ENCODE data around the gene TOR1A.
A peak's percentile ranks its signal among the peaks of the same experiment; 100 is the strongest.
"Not testable (repeated sequence)": the region's sequence is repeated elsewhere in the genome, so short reads cannot be mapped to it uniquely, and the experiment has no call there.

Gene TOR1A

DNA sequence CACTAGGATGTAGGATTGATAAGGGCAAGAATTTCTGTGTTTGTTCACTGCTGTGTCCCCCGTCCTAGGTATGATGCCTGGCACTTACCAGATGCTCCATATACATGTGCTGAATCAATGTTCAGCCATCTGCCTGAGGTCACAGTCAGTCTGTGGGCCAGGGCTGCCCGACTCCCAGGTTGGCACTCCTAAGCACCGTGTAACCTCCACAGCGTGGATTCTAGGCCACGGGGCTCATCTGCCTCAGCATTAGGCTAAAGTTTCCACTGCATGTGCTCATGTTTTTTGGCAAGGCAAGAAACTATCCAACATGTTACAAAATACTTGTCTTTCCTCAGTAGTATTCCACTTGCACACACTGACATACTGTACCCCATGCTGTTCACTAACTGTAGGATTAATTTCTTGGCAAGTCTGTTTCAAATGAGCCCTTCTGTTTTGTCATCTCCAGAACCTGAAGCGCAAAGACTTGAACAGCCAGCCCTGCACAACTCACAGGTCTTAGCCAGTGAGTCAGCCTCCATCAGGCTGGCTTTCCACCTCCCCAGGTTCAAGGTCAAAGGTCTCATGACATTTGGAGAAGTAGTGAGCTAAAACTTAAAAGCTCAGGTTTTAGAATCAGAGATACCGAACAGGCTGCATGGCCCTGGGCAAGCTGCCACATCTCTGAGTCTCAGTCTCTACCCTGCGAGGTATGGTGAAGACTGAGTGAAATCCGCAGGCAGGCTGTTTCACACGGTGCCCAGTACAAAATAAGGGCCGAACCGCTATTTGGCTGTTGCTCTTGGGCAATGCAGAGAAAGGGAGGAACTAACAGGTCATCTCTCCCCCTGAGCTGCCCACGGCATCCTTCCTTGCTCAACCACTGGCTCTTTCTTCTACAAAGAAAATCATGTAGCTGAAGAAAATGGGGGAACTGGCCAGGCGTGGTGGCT is 7.2 kb downstream of the TOR1A start:
- no peak for DNase-seq

DNA sequence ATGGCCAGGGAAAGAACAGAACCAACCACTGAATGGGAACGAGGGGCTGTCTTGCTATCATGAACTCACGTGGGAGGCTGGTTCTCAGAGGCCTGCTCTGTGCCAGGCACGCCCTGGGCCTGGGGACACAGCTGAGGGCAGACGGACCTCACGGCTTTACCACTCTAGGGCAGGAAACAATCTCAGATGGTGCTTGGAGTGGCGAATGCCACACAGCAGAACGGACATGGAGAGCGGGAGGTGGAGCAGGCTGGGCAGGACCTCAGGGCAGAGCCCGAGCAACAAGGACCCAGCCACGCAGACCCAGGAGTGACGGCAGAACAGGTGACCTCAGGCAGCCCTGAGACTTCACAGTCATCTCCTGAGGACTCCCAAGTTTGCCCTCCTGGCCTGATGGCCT is 8.7 kb downstream of the TOR1A start:
- no peak for DNase-seq

DNA sequence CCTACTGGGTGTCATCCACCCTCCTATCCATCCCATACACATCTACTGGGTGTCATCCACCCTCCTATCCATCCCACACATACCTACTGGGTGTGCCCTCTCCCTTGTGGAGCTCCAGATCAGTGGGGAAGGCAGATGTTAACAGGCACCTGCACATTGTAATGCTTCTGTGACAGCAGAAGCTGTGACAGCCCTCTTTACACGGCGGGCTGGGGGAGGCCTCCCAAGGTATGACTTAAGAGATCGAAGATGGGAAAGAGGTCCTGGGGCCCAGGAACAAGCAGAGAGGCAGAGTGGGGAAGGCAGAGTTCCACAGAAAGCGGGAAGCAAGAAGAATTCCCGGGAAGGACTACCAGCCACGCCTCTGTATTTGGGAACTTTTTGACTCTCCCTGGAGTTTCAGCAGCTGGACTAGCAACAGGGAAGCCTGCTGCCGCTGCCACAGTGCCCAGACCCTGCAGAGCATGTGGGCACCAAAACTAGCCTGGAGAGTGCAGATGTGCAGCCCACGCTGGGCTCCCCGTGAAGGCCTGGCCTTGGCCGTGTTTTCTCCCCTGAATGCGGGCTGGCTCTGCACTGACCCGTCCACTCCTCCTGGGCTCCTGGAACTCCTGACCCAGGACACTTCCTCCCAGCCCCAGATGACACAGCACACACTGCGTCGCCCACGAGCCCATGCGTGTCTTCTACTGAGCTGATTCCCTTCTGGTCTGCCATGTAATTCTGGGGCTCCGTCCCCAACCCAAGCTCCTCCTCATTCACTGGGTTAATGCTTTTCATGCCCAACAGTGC is 9.3 kb downstream of the TOR1A start:
- DNase-seq: no peak

DNA sequence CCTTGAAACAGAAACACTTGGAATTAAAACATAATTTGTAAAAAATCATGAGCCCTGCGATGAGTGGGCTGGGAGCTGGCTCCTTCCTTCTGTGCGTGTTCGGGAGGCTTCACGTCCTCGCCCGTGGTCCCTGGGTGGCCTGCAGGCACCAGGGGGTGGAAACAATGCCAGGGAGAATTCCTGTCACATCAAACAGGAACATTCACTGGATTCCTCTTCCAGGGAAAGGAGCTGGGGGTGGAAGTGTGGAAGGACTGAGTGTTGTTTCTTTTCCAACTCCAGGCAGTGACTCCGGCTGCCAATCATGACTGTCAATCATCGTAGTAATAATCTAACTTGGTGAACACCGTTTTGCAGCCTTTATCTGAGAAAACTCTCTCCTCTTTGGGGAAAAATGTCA is 10.3 kb downstream of the TOR1A start:
- no peak for DNase-seq

DNA sequence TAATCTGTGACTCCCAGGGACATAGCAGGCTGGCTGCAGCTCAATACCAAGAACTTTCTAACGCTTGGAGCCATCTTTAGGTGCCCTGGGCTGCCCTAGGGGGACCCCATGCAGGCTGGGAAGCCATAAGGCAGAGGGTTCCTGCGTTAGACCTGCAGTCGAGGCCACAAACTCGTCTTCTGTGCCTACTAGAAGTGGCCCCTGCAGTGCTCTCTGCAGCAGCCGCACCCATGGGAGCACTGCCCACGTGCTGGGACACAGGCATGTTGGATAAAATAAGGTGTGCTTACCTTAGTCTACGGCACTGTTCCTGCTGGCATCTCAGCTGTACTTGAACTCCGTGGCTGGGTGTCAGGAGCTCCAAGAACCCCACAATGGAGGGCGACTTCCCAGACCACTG is 11.6 kb downstream of the TOR1A start:
- no peak for DNase-seq

DNA sequence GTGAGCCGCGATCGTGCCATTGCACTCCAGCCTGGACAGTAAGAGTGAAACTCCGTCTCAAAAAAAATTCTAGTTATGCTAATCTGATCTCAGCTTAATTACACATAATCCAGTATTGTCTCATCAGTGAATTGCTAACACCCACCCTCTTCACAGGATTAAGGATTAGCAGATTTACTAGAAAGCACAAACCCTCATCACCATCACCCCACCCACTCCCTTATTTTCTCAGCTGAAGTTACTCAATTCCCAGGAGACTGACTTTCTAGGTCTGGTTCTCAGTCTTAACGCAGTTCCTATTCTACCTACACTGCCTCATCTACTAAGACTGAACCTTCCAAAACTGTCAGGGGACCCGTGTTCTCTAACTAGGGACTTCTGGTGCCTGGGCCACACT is 12.0 kb downstream of the TOR1A start:
- no peak for DNase-seq

DNA sequence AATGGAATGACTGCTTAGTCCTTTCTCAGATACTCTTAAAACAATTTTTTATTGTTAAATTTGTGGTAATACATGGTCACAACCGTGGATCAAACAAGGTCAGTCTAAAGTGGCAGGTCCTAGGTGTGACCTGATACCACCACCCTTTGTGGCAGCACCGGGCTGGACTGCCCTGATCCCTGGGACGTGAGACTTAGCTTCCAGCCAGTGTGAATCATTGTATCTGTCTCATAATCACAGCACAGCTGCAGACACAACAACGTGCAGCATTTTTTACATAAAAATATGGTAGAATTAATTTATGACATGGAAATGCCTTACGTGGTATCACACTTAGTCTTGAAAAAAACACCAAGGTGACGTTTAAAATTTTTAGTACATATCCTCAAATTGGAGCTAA is 13.1 kb downstream of the TOR1A start:
- no peak for DNase-seq

DNA sequence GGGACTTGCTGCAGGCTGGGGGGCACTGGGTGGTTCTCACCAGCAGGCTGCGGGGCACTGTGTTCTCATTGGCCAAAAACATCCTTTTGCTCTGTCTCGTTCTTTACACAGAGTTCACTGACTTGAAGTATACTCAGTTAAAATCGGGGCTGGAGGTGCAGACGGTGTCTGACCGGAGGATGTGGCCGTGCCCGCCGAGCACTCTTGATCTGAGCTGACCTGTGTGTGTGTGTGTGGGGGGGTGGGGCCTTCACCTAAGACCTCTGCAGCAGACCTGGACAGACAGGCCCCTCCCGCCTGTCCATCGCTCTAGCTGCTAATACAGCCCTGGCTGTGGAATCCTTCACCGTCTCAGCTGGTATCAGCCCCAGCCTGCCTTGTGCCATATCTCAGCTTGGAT is 13.8 kb downstream of the TOR1A start:
- DNase-seq: no peak

DNA sequence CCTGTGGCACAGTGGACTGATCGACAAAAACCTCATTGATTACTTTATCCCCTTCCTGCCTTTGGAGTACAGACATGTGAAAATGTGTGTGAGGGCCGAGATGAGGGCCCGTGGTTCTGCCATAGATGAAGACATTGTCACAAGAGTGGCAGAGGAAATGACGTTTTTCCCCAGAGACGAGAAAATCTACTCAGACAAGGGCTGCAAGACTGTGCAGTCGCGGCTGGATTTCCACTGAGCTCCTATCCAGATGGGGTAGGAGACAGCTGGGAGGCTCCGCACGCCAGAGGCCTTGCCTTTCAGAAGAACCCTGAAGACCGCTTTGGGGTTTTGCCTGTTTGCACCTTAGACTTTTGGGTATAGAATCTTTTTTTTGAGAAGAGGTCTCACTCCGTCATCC is 14.6 kb downstream of the TOR1A start:
- no peak for DNase-seq

DNA sequence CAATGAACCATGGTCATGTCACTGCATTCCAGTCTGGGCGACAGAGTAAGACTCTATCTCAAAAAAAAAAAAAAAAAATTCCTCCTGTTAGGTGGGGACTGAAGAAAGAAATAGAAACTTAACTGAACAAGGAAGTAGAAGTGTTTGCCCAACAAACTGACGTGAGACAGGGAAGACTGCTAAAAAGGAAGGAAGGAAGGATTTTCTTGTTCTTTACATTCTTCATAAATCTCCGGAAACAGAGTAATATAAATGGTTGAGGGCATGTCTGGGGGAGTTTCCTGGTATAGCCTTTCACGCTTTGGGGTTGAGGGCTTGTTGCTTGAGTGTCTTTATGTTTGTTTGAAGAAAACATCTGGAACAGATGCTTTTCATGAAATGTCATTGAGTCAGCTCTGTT is 17.9 kb downstream of the TOR1A start:
- DNase-seq: no peak

DNA sequence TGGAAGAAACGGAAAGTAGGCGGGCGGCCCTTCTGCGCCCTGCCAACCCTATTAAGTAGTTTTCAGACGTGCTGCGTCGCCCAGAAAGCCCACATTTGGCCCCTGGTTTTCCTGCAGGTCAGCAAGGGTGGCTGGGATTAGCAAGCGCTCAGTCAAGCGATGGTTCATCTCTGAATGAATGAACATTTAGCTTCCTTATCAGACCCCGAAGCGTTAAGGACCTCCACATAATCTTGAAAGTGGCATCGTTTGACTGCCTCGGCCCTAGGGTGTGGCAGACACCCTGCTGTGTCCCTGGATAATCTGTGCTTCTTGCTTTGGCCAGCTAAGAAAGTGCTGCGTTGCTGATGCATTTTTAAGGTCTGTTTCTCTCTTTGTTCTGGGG is 20.3 kb downstream of the TOR1A start:
- DNase-seq: no peak

DNA sequence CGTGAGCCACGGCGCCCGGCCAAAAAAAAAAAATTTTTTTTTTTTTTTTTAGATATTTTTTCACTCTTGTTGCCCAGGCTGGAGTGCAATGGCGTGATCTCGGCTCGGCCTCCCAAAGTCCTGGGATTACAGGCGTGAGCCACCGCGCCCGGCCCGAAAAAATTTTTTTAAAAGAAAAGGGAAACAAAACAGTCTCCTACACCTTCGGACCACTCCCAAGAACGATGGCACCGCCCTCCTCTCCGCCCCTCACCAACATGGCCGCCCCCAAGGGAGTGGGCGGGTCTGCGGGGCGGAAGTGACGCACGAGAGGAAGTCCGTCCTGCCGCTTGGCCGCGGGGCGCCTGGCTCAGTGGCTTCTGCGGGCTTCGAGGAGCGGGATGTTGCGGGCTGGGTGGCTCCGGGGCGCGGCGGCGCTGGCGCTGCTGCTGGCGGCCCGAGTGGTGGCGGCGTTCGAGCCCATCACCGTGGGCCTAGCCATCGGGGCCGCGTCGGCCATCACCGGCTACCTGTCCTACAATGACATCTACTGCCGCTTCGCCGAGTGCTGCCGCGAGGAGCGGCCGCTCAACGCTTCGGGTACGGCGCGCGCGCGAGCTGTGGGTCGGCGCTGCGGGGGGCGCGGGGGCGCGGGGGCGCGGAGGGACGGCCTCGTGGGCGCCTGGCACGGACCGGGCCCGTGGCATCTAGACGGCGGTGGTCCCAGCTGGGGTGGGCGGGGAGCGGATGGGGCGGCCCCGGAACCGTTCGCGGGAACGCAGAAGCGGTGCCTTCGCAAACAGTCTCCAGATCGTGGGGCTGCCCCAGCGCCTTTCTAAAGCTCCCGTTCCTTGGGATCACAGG is 20.9 kb downstream of the TOR1A start, which contains the start of gene TOR1B:
TSS of gene TOR1B (plus strand) at position 352 of the 843 bp plus-strand sequence. CDS start at position 381, 29 bp downstream.
- DNase-seq: peak; percentile 92

DNA sequence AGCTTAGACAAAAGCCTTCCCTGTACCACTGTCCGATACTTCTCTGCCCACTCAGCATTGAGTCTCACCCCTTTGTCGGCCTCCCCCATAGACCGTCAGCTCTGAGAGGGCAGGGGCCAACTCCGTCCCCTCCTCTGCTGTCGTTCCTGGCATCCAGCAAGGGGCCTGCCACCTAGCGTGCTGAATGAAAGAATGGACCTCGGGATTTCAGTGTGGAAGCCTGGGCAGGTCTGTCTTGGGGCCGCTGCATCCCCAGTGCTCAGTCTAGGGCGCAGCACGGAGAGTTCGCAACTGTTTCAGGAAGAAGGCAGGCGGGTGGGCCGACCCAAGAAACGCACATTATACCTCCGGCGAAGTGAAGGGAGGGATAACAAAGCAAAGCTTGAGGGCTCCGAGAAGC is 22.4 kb downstream of the TOR1A start:
- no peak for DNase-seq

DNA sequence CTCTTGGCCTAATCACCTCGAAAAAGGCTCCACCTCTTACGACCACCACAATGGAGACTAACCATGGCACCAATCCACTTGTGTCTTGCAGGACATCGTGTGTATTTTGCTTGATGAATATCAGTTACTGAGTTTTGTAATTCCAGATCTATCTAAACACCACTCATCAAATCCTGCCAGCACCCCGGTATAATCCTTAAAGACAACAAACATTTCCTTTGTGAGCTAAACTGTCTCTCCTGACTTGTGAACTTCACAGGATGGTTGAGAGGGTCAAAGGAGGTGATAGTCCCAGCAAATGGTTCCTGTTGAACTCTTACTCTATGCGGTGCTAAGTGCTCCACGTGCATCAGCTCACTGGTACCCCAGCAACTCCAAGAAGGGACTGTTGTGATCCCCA is 25.0 kb downstream of the TOR1A start:
- DNase-seq: no peak

DNA sequence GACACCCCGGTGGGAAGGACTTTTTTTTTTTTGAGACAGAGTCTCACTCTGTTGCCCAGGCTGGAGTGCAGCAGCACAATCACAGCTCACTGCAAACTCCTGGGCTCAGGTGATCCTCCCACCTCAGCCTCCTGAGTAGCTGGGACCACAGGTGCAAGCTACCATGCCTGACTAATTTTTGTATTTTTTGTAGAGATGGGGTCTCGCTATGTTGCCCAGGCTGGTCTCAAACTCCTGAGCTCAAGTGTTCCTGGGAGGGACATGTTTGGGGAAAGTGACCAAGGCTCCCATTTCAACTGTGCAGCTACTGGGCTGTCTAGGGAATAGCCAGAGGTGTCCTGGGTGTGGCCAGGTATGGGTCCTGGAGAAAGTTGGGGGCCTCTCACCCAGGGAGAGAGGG is 27.9 kb downstream of the TOR1A start:
- not testable (repeated sequence) for DNase-seq

DNA sequence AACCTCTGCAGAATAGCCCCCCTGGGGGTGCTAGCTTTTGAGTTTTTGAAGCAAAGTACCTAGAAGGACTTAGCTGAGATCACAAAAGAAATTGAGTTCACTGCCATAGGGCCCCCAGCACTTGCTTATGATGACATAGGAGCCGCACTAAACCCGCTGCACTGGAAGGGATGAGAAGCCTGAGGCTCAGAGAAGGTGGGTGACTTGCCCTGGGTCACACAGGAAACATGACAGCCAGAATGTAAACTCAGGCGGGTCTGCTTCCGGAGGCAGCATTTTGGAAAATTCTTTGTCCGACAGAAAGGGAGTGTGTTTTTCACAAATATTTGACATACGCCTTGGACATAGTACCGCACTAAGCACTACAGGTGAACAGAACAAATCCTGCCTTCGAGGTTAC is 29.4 kb downstream of the TOR1A start:
- DNase-seq: no peak

DNA sequence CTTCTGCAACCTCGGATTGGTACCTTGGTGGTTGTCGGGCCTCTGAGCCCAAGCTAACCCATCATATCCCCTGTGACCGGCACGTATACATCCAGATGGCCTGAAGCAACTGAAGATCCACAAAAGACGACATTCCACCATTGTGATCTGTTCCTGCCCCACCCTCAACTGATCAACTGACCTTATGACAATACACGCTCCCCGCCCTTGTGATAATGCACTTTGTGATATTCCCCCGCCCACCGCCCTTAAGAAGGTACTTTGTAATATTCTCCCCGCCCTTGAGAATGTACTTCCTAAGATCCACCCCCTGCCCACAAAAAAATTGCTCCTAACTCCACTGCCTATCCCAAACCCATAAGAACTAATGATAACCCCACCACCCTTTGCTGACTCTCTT is 37.5 kb downstream of the TOR1A start:
- no peak for DNase-seq

DNA sequence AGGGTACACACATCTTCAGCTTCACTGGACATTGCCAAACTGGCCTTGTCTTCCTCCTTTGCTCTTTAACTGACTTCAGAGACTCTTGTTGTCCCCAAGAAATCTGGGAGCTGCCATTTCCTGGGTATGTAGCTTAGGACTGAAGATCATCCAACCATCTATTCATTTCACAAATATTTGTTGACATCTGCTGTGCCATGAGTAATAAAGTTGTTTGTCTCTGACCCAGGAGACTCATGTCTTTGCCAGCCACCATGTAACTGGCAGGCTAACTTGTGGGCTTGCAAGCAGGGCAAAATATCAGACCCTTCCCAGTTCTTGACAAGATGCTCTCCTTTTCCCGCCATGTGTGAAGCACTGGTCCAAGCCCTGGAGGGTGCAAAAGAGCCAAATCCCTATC is 38.1 kb downstream of the TOR1A start:
- DNase-seq: no peak

DNA sequence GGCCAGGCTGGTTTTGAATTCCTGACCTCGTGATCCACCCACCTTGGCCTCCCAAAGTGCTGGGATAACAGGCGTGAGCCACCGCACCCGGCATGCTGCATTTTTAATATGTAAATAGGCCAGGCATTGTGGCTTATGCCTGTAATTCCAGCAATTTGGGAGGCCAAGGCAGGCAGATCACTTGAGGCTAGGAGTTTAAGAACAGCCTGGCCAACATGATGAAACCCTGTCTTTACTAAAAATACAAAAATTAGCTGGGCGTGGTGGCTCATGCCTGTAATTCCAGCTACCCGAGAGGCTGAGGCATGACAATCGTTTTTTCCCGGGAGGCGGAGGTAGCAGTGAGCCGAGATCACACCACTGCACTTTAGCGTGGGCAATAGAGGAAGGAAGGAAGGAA is 39.0 kb downstream of the TOR1A start:
- DNase-seq: not testable (repeated sequence)

DNA sequence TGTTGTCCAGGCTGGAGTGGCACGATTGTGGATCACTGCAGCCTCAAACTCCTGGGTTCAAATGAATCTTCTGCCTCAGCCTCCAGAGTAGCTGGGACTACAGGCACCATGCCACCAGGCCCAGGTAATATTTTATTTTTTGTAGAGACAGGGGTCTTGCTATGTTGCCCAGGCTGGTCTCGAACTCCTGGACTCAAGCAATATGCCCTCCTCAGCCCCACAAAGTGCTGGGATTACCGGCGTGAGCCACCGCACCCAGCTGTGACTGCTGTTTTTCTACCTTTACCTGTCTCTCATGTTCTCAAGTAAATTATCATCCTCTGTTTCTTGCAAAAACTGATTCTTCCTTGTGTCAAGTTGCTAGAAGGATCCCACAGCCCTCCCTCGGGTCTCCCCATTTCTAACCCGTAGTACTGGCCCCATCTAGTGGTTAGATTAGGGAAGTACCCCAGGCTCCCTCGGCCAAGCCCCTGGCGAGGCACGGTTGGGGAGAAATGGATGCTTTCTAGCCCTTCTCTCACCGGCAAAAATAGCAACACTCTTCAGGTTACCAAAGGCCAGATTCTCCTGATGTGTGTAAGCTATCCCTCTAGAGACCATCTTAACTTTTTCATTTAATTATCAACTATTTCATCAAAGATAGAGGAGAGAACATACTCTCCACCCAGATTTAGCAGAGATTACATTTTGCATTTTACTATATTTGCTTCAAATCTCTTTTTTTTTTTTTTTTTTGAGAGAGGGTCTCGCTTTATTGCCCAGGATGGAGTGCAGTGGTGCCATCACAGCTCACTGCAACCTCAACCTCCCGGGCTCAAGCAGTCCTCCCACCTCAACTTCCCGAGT is 40.2 kb downstream of the TOR1A start:
- peak; percentile 60 for DNase-seq

DNA sequence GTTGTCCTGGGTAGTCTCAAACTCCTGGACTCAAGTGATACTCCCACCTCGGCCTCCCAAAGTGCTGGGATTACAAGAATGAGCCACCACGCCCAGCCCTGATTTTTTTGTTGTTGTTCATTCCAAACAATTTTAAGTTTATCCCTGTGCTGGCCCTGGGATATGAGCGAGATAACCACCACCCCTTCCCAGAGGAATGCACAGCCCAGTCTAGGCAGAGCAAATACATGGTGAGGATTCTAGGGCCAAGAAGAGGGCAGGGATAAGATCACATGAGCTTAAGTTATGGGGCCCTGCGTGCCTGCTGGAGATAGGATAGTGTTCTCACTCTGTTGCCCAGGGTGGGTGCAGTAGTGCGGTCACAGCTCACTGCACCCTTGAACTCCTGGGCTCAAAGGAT is 42.0 kb downstream of the TOR1A start:
- no peak for DNase-seq

DNA sequence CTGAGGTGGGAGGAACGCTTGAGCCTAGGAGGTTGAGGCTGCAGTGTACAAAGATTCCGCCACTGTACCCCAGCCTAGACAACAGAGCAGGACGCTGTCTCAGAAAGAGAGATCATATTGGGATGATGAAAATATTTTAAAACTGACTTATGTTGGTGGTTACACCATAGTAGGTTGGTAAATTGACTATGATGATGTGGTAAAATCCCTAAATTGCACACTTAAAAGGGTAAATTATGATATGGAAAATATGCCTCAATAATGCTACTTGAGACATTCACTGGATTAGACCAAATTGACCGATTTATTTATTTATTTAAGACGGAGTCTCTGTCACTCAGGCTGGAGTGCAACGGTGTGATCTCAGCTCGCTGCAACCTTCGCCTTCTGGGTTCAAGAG is 42.8 kb downstream of the TOR1A start:
- no peak for DNase-seq
